ENCODE results near the gene LKAAEAR1.
"Not testable (repeated sequence)": the region's sequence is repeated elsewhere in the genome, so short reads cannot be mapped to it uniquely, and the experiment has no call there.

The LKAAEAR1 gene

GRCh38 chr20:64087226-64087825 lies 3.1 kb upstream of the LKAAEAR1 start:
- H3K36me3 ChIP-seq (ENCODE audit: control insufficient read depth in 5 of 5, insufficient read depth in 5 of 5, low read length in 5 of 5); H3K4me3 ChIP-seq (ENCODE audit: low read depth in 1 of 5, low read length in 5 of 5); H3K9me3 ChIP-seq (ENCODE audit: control insufficient read depth in 5 of 5, low read length in 5 of 5); H3K27ac ChIP-seq (ENCODE audit: low read depth, low read length); H3K9ac ChIP-seq (ENCODE audit: low read length in 5 of 5): not testable (repeated sequence)
- Histone ChIP-seq H3K27me3 (ENCODE audit: control insufficient read depth in 5 of 5, insufficient read depth in 4 of 5, low read length in 5 of 5) (peaks cover 19 to 43% (median 35%) of the 10 kb centered on the region in 5 donors), H3K4me1 (ENCODE audit: control insufficient read depth in 5 of 5, insufficient read depth in 5 of 5, low read length in 5 of 5) (peaks cover 0 to 22% (median 18%) of the 10 kb centered on the region in 5 donors)

- no peaks in the 10 kb centered on the region for H3K9me3 ChIP-seq (ENCODE audit: control insufficient read depth in 5 of 5, low read length in 5 of 5)
- H3K4me1 ChIP-seq (ENCODE audit: control insufficient read depth in 5 of 5, insufficient read depth in 5 of 5, low read length in 5 of 5), result peaks cover 0 to 27% (median 23%) of the 10 kb centered on the region in 5 donors
- no peak overlapping the region for H3K4me3 ChIP-seq (ENCODE audit: low read depth in 1 of 5, low read length in 5 of 5)
- H3K27ac ChIP-seq (ENCODE audit: low read depth, low read length), result no peak overlapping the region
- no peak overlapping the region for H3K9ac ChIP-seq (ENCODE audit: low read length in 5 of 5)
- peaks cover 19 to 43% (median 33%) of the 10 kb centered on the region in 5 donors for H3K27me3 ChIP-seq (ENCODE audit: control insufficient read depth in 5 of 5, insufficient read depth in 4 of 5, low read length in 5 of 5)
- H3K36me3 ChIP-seq (ENCODE audit: control insufficient read depth in 5 of 5, insufficient read depth in 5 of 5, low read length in 5 of 5), result no peaks in the 10 kb centered on the region
These were observed 2.6 kb upstream of the LKAAEAR1 start for GRCh38 chr20:64086801-64087200.

DNA sequence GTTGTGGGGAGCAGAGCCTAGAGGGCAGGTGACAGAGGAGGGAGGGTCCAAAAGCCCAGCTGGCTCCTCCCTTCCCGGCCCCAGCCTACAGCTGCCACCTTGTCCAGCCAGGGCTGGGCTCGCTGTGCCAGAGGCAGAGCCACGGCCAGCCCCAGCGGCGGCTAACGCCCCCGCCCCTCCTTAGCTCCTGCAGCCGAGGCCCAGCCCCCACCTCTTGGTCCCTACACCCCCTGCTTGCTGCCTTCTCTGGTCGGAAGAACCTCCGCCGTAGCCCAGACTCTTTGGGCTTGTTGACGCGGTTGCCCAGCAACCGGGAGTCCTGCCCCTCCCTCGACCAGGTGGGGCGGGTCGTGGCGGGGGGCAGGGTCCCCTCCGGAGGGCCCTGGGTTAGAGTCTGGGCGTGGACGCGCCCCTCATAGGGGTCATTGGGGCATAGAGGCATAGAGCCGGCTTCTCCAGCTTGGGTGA lies 521 bp upstream of the LKAAEAR1 start:
- Histone ChIP-seq H3K9me3 (ENCODE audit: control insufficient read depth in 5 of 5, low read length in 5 of 5) (no peaks in the 10 kb centered on the region), H3K27me3 (ENCODE audit: control insufficient read depth in 5 of 5, insufficient read depth in 4 of 5, low read length in 5 of 5) (peaks cover 19 to 38% (median 33%) of the 10 kb centered on the region in 5 donors), H3K4me3 (ENCODE audit: low read depth in 1 of 5, low read length in 5 of 5) (no peak overlapping the region), H3K27ac (ENCODE audit: low read depth, low read length) (no peak overlapping the region), H3K36me3 (ENCODE audit: control insufficient read depth in 5 of 5, insufficient read depth in 5 of 5, low read length in 5 of 5) (no peaks in the 10 kb centered on the region), H3K9ac (ENCODE audit: low read length in 5 of 5) (no peak overlapping the region), H3K4me1 (ENCODE audit: control insufficient read depth in 5 of 5, insufficient read depth in 5 of 5, low read length in 5 of 5) (peaks cover 0 to 45% (median 35%) of the 10 kb centered on the region in 5 donors)

- Histone ChIP-seq H3K36me3 (ENCODE audit: control insufficient read depth in 5 of 5, insufficient read depth in 5 of 5, low read length in 5 of 5) (no peaks in the 10 kb centered on the region), H3K4me1 (ENCODE audit: control insufficient read depth in 5 of 5, insufficient read depth in 5 of 5, low read length in 5 of 5) (peaks cover 0 to 57% (median 45%) of the 10 kb centered on the region in 5 donors), H3K9ac (ENCODE audit: low read length in 5 of 5) (peak overlapping the region in 1 of 5 donors; percentile 41), H3K27ac (ENCODE audit: low read depth, low read length) (no peak overlapping the region), H3K27me3 (ENCODE audit: control insufficient read depth in 5 of 5, insufficient read depth in 4 of 5, low read length in 5 of 5) (peaks cover 19 to 34% (median 28%) of the 10 kb centered on the region in 5 donors), H3K4me3 (ENCODE audit: low read depth in 1 of 5, low read length in 5 of 5) (peak overlapping the region in 4 of 5 donors; percentile 32 to 77 (median 67)), H3K9me3 (ENCODE audit: control insufficient read depth in 5 of 5, low read length in 5 of 5) (no peaks in the 10 kb centered on the region)
These were observed 807 bp downstream of the LKAAEAR1 start for GRCh38 chr20:64083378-64083803.

GRCh38 chr20:64082820-64083377 lies 1.3 kb downstream of the LKAAEAR1 start:
- no peaks in the 10 kb centered on the region for H3K36me3 ChIP-seq (ENCODE audit: control insufficient read depth in 5 of 5, insufficient read depth in 5 of 5, low read length in 5 of 5)
- H3K4me3 ChIP-seq (ENCODE audit: low read depth in 1 of 5, low read length in 5 of 5), result peak overlapping the region in 3 of 5 donors; percentile 17 to 77 (median 58)
- H3K27me3 ChIP-seq (ENCODE audit: control insufficient read depth in 5 of 5, insufficient read depth in 4 of 5, low read length in 5 of 5), result peaks cover 19 to 30% (median 26%) of the 10 kb centered on the region in 5 donors
- H3K9me3 ChIP-seq (ENCODE audit: control insufficient read depth in 5 of 5, low read length in 5 of 5), result no peaks in the 10 kb centered on the region
- no peak overlapping the region for H3K27ac ChIP-seq (ENCODE audit: low read depth, low read length)
- peaks cover 0 to 62% (median 50%) of the 10 kb centered on the region in 5 donors for H3K4me1 ChIP-seq (ENCODE audit: control insufficient read depth in 5 of 5, insufficient read depth in 5 of 5, low read length in 5 of 5)
- H3K9ac ChIP-seq (ENCODE audit: low read length in 5 of 5), result peak overlapping the region in 1 of 5 donors; percentile 41

- H3K27ac ChIP-seq (ENCODE audit: low read depth, low read length), result no peak overlapping the region
- peaks cover 0 to 69% (median 57%) of the 10 kb centered on the region in 5 donors for H3K4me1 ChIP-seq (ENCODE audit: control insufficient read depth in 5 of 5, insufficient read depth in 5 of 5, low read length in 5 of 5)
- no peaks in the 10 kb centered on the region for H3K9me3 ChIP-seq (ENCODE audit: control insufficient read depth in 5 of 5, low read length in 5 of 5)
- H3K9ac ChIP-seq (ENCODE audit: low read length in 5 of 5), result no peak overlapping the region
- no peaks in the 10 kb centered on the region for H3K36me3 ChIP-seq (ENCODE audit: control insufficient read depth in 5 of 5, insufficient read depth in 5 of 5, low read length in 5 of 5)
- H3K27me3 ChIP-seq (ENCODE audit: control insufficient read depth in 5 of 5, insufficient read depth in 4 of 5, low read length in 5 of 5), result peaks cover 15 to 27% (median 22%) of the 10 kb centered on the region in 5 donors
- no peak overlapping the region for H3K4me3 ChIP-seq (ENCODE audit: low read depth in 1 of 5, low read length in 5 of 5)
These were observed 2.0 kb downstream of the LKAAEAR1 start for GRCh38 chr20:64082126-64082731.

DNA sequence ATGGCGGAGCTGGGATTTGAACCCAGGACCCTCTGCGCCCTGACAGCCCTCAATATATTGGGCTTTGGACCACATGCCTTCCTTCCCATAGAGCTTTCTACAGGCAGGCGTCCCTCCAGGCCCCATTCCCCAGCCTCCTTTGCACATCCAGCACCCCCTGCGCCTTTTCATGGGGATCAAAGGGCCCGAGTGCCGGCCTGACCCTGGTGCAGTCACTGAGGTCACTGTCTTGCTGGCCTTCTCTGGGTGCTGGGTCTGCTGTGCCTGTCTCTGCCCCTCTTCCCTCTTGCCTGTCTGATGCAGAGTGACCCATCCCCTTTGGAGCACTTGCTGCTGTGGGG lies 2.6 kb downstream of the LKAAEAR1 start:
- Histone ChIP-seq H3K36me3 (ENCODE audit: control insufficient read depth in 5 of 5, insufficient read depth in 5 of 5, low read length in 5 of 5) (no peaks in the 10 kb centered on the region), H3K27me3 (ENCODE audit: control insufficient read depth in 5 of 5, insufficient read depth in 4 of 5, low read length in 5 of 5) (peaks cover 15 to 23% (median 22%) of the 10 kb centered on the region in 5 donors), H3K9me3 (ENCODE audit: control insufficient read depth in 5 of 5, low read length in 5 of 5) (no peaks in the 10 kb centered on the region), H3K27ac (ENCODE audit: low read depth, low read length) (no peak overlapping the region), H3K4me1 (ENCODE audit: control insufficient read depth in 5 of 5, insufficient read depth in 5 of 5, low read length in 5 of 5) (peaks cover 0 to 74% (median 57%) of the 10 kb centered on the region in 5 donors), H3K9ac (ENCODE audit: low read length in 5 of 5) (peak overlapping the region in 1 of 5 donors; percentile 14), H3K4me3 (ENCODE audit: low read depth in 1 of 5, low read length in 5 of 5) (no peak overlapping the region)

DNA sequence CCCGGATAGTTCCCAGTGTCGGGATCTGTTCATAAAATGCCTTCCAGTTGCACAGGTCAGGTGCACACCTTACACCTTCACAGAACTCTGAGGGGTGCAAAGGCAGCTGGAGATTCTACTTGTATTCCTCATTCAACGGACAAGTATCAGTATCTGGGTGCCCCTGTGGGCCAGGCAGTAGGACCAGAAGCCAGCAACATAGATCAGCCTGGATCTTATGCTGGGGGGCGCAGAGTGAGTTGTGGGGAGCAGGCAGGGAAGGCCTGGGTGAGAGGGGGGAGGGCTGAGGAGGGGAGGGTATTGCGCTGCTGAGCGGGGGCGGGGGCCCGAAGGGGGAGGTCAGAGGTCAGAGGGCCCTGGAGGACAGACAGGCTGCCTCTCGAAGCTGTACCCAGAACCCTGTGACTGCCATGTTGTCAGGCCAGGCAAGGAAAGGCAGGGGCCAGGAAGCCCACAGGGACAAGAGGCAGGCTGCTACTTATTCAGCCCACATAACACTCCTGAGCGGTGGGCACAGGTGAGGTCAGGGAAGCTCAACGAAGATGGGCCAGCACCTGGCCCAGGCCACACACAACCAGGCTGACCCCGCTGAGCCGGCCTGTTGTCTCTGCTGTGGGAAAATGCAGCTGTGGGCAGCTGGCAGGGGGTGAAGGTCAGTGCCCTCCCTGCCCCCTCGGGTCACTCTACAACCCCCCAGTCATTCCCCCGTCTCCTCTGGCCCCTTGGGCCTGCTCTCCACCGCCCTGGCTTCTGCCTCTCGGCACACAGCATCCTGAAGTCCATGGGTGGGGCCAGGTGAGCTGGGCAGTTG lies 3.2 kb downstream of the LKAAEAR1 start:
- Histone ChIP-seq H3K27ac (ENCODE audit: low read depth, low read length) (no peak overlapping the region), H3K36me3 (ENCODE audit: control insufficient read depth in 5 of 5, insufficient read depth in 5 of 5, low read length in 5 of 5) (peaks cover 0 to 2% (median 0%) of the 10 kb centered on the region in 5 donors), H3K4me3 (ENCODE audit: low read depth in 1 of 5, low read length in 5 of 5) (peak overlapping the region in 3 of 5 donors; percentile 62 to 75 (median 65)), H3K9me3 (ENCODE audit: control insufficient read depth in 5 of 5, low read length in 5 of 5) (no peaks in the 10 kb centered on the region), H3K27me3 (ENCODE audit: control insufficient read depth in 5 of 5, insufficient read depth in 4 of 5, low read length in 5 of 5) (peaks cover 13 to 22% (median 19%) of the 10 kb centered on the region in 5 donors), H3K9ac (ENCODE audit: low read length in 5 of 5) (peak overlapping the region in 1 of 5 donors; percentile 72), H3K4me1 (ENCODE audit: control insufficient read depth in 5 of 5, insufficient read depth in 5 of 5, low read length in 5 of 5) (peaks cover 0 to 80% (median 61%) of the 10 kb centered on the region in 5 donors)

- Histone ChIP-seq H3K4me1 (ENCODE audit: control insufficient read depth in 5 of 5, insufficient read depth in 5 of 5, low read length in 5 of 5) (peaks cover 0 to 81% (median 61%) of the 10 kb centered on the region in 5 donors), H3K4me3 (ENCODE audit: low read depth in 1 of 5, low read length in 5 of 5) (peak within 1 kb of the TSS; percentile 59 to 78 (median 73)), H3K27me3 (ENCODE audit: control insufficient read depth in 5 of 5, insufficient read depth in 4 of 5, low read length in 5 of 5) (peaks cover 7 to 15% (median 14%) of the 10 kb centered on the region in 5 donors), H3K27ac (ENCODE audit: low read depth, low read length) (peak within 1 kb of the TSS; percentile 37), H3K36me3 (ENCODE audit: control insufficient read depth in 5 of 5, insufficient read depth in 5 of 5, low read length in 5 of 5) (peaks cover 0 to 3% (median 1%) of the 10 kb centered on the region in 5 donors), H3K9me3 (ENCODE audit: control insufficient read depth in 5 of 5, low read length in 5 of 5) (no peaks in the 10 kb centered on the region), H3K9ac (ENCODE audit: low read length in 5 of 5) (peak within 1 kb of the TSS; percentile 16 to 84 (median 82))
These were observed 4.0 kb downstream of the LKAAEAR1 start, which contains the start of gene OPRL1 for GRCh38 chr20:64080013-64080812. Gene OPRL1, plus strand, starts transcription at chr20:64080082. Its CDS starts 12,639 bp downstream, at chr20:64092721.

Data from subcutaneous abdominal adipose tissue (tissue), 5 donors.